ENCODE data around the gene ACBD6.

GRCh38 chr1:180259431-180260338, 242.7 kb downstream of the ACBD6 start:
- TF ChIP-seq CTCF (IDR thresholded peaks at IDR 0.05; ENCODE audit: low read depth, low read length, missing input control) (no peak), FOXA1 (IDR thresholded peaks at IDR 0.05) (no peak), TAF1 (conservative IDR thresholded peaks at IDR 0.05) (no peak), YY1 (IDR thresholded peaks at IDR 0.05) (no peak)

All from liver (tissue), 3 donors.